ENCODE results near the gene TMEM9B.
"Not testable (repeated sequence)": the region's sequence is repeated elsewhere in the genome, so short reads cannot be mapped to it uniquely, and the experiment has no call there.

TMEM9B gene

DNA sequence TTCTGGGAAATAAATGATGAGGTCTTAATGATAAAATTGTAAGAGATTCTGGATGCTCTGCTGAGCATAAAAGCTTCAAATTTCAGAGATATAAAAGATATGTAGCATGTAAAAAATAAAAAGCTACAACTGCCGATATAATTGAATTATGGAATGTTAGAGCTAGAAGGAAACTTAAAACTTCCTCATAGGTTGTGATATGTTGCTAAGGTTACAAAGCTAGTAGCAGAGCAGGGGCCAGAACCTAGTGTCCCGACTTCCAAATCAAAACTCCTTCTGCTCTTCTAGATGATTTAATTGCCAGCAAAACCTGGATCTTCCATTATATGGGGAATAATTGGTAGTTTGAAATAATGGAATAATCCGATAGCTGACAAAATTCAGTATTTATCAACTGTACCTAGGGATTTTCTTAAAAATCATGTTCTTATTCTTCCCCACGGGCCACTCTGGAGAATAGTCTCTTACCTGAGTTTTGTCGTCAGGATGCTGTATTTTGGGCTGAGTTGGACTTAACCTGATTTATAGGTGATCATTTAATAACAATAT is 21.6 kb downstream of the TMEM9B start, which contains the start of gene ASCL3:
Gene ASCL3, minus strand, starts transcription at position 499 of the 549 bp plus-strand sequence. CDS start 4,855 bp downstream, outside the sequence.
- Histone ChIP-seq H3K4me1 (ENCODE audit: control insufficient read depth, insufficient read depth, low read length) (no peaks in the 10 kb centered on the region), H3K9ac (ENCODE audit: low read length) (no peak within 1 kb of the TSS), H3K4me3 (ENCODE audit: low read depth, low read length) (no peak within 1 kb of the TSS), H3K27me3 (ENCODE audit: control insufficient read depth, insufficient read depth, low read length) (no peaks in the 10 kb centered on the region), H3K9me3 (ENCODE audit: control insufficient read depth, insufficient read depth, low read depth, low read length) (no peaks in the 10 kb centered on the region), H3K36me3 (ENCODE audit: control insufficient read depth, insufficient read depth, low read length) (no peaks in the 10 kb centered on the region), H3K27ac (ENCODE audit: low read depth, low read length) (no peak within 1 kb of the TSS)

- Histone ChIP-seq H3K36me3 (ENCODE audit: control insufficient read depth, insufficient read depth, low read length) (no peaks in the 10 kb centered on the region), H3K4me3 (ENCODE audit: low read depth, low read length) (no peak overlapping the region), H3K9me3 (ENCODE audit: control insufficient read depth, insufficient read depth, low read depth, low read length) (no peaks in the 10 kb centered on the region), H3K4me1 (ENCODE audit: control insufficient read depth, insufficient read depth, low read length) (no peaks in the 10 kb centered on the region), H3K9ac (ENCODE audit: low read length) (no peak overlapping the region), H3K27me3 (ENCODE audit: control insufficient read depth, insufficient read depth, low read length) (no peaks in the 10 kb centered on the region), H3K27ac (ENCODE audit: low read depth, low read length) (no peak overlapping the region)
Observed at GRCh38 chr11:8941341-8942103, 22.7 kb downstream of the TMEM9B start.

- H3K4me1 ChIP-seq (ENCODE audit: control insufficient read depth, insufficient read depth, low read length) = peaks cover 19% of the 10 kb centered on the region
- H3K9ac ChIP-seq (ENCODE audit: low read length) = no peak overlapping the region
- H3K27me3 ChIP-seq (ENCODE audit: control insufficient read depth, insufficient read depth, low read length) = no peaks in the 10 kb centered on the region
- H3K4me3 ChIP-seq (ENCODE audit: low read depth, low read length) = no peak overlapping the region
- H3K9me3 ChIP-seq (ENCODE audit: control insufficient read depth, insufficient read depth, low read depth, low read length) = no peaks in the 10 kb centered on the region
- no peaks in the 10 kb centered on the region for H3K36me3 ChIP-seq (ENCODE audit: control insufficient read depth, insufficient read depth, low read length)
- no peak overlapping the region for H3K27ac ChIP-seq (ENCODE audit: low read depth, low read length)
Observed at GRCh38 chr11:8937659-8938058, 26.6 kb downstream of the TMEM9B start.

GRCh38 chr11:8937159-8937558 is 27.1 kb downstream of the TMEM9B start:
- Histone ChIP-seq H3K36me3 (ENCODE audit: control insufficient read depth, insufficient read depth, low read length) (no peaks in the 10 kb centered on the region), H3K9me3 (ENCODE audit: control insufficient read depth, insufficient read depth, low read depth, low read length) (no peaks in the 10 kb centered on the region), H3K9ac (ENCODE audit: low read length) (no peak overlapping the region), H3K27ac (ENCODE audit: low read depth, low read length) (no peak overlapping the region), H3K4me1 (ENCODE audit: control insufficient read depth, insufficient read depth, low read length) (peaks cover 24% of the 10 kb centered on the region), H3K4me3 (ENCODE audit: low read depth, low read length) (no peak overlapping the region), H3K27me3 (ENCODE audit: control insufficient read depth, insufficient read depth, low read length) (no peaks in the 10 kb centered on the region)

DNA sequence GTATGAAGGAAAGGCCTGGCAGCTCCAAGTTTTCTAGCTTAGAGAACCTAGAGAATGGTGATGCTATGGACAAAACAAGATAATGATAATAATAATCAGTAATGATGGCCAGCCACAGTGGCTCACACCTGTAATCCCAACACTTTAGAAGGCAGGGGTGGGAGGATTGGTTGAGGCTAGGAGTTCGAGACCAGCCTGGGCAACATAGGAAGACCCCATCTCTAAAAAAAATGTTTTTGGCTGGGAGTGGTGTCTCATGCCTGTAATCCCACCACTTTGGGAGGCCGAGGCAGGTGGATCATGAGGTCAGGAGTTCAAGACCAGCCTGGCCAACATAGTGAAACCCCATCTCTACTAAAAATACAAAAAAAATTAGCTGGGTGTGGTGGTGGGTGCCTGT is 28.5 kb downstream of the TMEM9B start:
- not testable (repeated sequence) for H3K36me3 ChIP-seq (ENCODE audit: control insufficient read depth, insufficient read depth, low read length); H3K9ac ChIP-seq (ENCODE audit: low read length); H3K27me3 ChIP-seq (ENCODE audit: control insufficient read depth, insufficient read depth, low read length); H3K27ac ChIP-seq (ENCODE audit: low read depth, low read length); H3K4me3 ChIP-seq (ENCODE audit: low read depth, low read length); H3K9me3 ChIP-seq (ENCODE audit: control insufficient read depth, insufficient read depth, low read depth, low read length)
- peaks cover 29% of the 10 kb centered on the region for H3K4me1 ChIP-seq (ENCODE audit: control insufficient read depth, insufficient read depth, low read length)

DNA sequence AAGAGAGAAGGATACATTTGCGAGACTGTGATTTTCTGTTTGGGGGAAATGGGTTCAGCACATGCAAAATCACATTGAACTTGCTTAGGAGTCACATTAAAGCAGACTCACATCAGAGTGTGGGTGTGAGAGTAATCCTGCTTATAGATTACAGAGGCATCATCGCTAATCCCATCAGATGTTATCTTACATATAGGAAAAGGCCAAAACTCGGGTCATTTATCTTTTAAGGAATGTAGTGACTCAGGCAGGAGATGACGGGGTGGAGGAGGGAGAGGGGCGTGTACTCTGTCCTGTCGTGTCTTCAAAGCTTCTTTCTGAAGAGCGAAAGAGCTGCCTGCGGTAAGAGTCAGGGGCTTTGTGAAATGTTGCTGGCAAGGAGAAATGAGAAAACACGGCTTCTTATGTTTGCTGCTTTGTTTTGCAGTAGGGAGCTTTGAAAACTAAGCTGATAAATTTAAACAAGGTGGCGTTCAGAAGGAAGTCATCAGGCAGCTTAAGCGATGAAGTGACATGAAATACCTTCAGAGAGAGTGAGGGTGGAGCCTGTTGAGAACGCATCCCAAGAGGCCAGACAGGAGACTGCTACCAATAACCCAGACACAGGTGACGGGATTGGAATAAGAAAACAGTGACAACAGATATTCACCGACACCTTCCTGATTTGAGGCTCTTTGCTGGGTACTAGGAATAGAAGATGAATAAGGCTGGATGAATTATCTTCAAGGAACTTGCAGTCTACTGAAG is 29.3 kb downstream of the TMEM9B start:
- H3K27me3 ChIP-seq (ENCODE audit: control insufficient read depth, insufficient read depth, low read length) = no peaks in the 10 kb centered on the region
- no peak overlapping the region; the same call in 1 of the 2 replicates for H3K4me3 ChIP-seq (ENCODE audit: low read depth, low read length)
- H3K9me3 ChIP-seq (ENCODE audit: control insufficient read depth, insufficient read depth, low read depth, low read length) = no peaks in the 10 kb centered on the region
- H3K4me1 ChIP-seq (ENCODE audit: control insufficient read depth, insufficient read depth, low read length) = peaks cover 33% of the 10 kb centered on the region
- H3K36me3 ChIP-seq (ENCODE audit: control insufficient read depth, insufficient read depth, low read length) = no peaks in the 10 kb centered on the region
- no peak overlapping the region; the same call in 1 of the 2 replicates for H3K27ac ChIP-seq (ENCODE audit: low read depth, low read length)
- no peak overlapping the region for H3K9ac ChIP-seq (ENCODE audit: low read length)

DNA sequence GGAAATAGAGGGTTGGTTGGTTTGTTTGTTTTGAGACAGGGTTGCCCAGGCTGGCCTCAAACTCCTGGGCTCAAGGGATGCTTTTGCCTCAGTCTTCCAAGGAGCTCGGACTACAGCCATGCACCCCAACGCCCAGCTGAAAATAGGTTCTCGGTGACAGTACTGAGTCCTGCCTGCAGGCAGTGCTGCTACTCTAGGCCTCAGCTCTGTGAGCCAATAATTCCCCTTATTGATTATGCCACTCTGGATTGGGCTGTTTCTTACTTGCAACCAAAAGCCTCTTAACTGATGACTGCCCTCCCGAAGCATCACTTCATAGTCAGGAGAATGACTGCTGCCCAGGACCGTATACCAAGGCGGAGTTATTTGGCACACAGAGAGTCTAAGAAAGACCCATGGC is 30.3 kb downstream of the TMEM9B start:
- H3K9me3 ChIP-seq (ENCODE audit: control insufficient read depth, insufficient read depth, low read depth, low read length) = no peaks in the 10 kb centered on the region
- no peaks in the 10 kb centered on the region for H3K36me3 ChIP-seq (ENCODE audit: control insufficient read depth, insufficient read depth, low read length)
- H3K9ac ChIP-seq (ENCODE audit: low read length) = no peak overlapping the region
- no peaks in the 10 kb centered on the region for H3K27me3 ChIP-seq (ENCODE audit: control insufficient read depth, insufficient read depth, low read length)
- H3K4me3 ChIP-seq (ENCODE audit: low read depth, low read length) = no peak overlapping the region
- H3K27ac ChIP-seq (ENCODE audit: low read depth, low read length) = no peak overlapping the region
- H3K4me1 ChIP-seq (ENCODE audit: control insufficient read depth, insufficient read depth, low read length) = peaks cover 33% of the 10 kb centered on the region

DNA sequence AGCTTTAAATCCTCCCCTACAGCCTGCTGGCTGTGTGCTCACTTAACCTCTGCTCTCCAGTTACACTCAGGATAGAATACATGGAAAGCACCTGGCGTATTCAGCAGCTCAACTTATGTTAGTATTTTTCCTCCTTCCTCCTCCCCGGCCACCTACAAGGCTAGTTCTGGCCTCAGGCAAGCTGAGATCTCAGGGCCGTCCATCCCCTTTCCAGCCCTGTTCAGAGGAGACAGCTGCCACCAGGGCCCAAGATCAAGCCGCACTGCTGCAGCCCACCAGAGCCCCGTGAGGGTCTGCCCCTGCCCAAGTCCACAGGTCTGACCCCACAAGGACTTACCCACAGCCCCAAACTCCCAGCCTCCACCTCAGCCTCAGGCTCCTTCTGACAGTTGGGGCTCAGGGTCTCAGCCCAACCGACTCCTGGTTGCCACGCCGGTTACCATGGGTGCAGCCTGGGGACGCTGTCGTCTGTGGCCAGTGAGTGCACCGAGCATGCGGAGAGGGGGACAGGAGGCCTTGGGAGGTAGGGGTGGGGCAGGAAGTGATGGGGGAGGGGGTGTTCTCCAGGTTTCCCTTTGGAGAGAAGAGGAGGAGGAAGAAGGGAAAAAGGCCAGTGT is 31.6 kb downstream of the TMEM9B start, which contains the start of gene C11orf16:
Gene C11orf16, minus strand, starts transcription at position 384 of the 617 bp plus-strand sequence. CDS start 639 bp downstream, outside the sequence.
- Histone ChIP-seq H3K36me3 (ENCODE audit: control insufficient read depth, insufficient read depth, low read length) (no peaks in the 10 kb centered on the region; the same call in 1 of the 2 replicates), H3K9ac (ENCODE audit: low read length) (peak within 1 kb of the TSS; percentile 11), H3K27ac (ENCODE audit: low read depth, low read length) (no peak within 1 kb of the TSS), H3K27me3 (ENCODE audit: control insufficient read depth, insufficient read depth, low read length) (no peaks in the 10 kb centered on the region), H3K9me3 (ENCODE audit: control insufficient read depth, insufficient read depth, low read depth, low read length) (no peaks in the 10 kb centered on the region), H3K4me1 (ENCODE audit: control insufficient read depth, insufficient read depth, low read length) (peaks cover 33% of the 10 kb centered on the region), H3K4me3 (ENCODE audit: low read depth, low read length) (no peak within 1 kb of the TSS)

DNA sequence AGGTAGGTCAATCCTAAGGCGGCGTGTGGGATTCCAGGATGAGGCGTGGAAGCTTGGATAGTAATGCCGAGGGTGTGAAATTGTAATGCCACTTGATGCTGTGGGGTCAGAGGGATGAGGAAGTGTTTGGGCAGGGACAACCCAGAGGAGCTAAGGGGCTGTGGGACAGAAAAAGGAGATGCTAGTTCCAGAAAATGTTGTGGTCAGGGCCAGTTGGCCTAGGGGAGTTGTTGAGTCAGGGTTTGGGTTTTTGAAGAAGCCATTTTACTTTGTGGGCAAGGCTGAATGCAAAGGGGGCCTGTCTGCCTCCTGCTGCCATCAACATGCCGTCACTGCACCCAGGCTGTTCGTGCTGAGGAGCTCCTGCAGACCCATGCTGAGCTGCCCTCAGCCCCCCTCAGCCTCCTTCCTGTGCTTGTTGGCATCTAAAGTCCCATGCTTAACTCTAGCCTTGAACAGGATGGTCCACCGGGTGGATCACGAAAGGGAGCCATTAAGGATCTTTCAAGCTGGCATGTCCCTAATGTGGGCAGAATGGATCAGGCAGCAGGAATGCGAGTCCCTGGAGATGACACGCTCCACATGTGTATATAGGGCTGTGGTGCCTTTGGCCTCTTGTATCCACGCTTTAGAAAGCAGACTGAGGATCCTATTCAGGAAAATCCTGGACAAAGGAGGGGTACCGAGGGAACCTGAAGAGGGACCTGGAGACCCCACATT is 33.6 kb downstream of the TMEM9B start:
- Histone ChIP-seq H3K9me3 (ENCODE audit: control insufficient read depth, insufficient read depth, low read depth, low read length) (no peaks in the 10 kb centered on the region), H3K4me1 (ENCODE audit: control insufficient read depth, insufficient read depth, low read length) (peaks cover 33% of the 10 kb centered on the region), H3K9ac (ENCODE audit: low read length) (no peak overlapping the region), H3K27ac (ENCODE audit: low read depth, low read length) (no peak overlapping the region), H3K4me3 (ENCODE audit: low read depth, low read length) (no peak overlapping the region), H3K27me3 (ENCODE audit: control insufficient read depth, insufficient read depth, low read length) (no peaks in the 10 kb centered on the region), H3K36me3 (ENCODE audit: control insufficient read depth, insufficient read depth, low read length) (peaks cover under 1% of the 10 kb centered on the region; the same call in 1 of the 2 replicates)

GRCh38 chr11:8928981-8929615 is 35.1 kb downstream of the TMEM9B start:
- Histone ChIP-seq H3K36me3 (ENCODE audit: control insufficient read depth, insufficient read depth, low read length) (peaks cover 12% of the 10 kb centered on the region), H3K4me1 (ENCODE audit: control insufficient read depth, insufficient read depth, low read length) (peaks cover 23% of the 10 kb centered on the region), H3K27ac (ENCODE audit: low read depth, low read length) (no peak overlapping the region), H3K4me3 (ENCODE audit: low read depth, low read length) (no peak overlapping the region), H3K9me3 (ENCODE audit: control insufficient read depth, insufficient read depth, low read depth, low read length) (no peaks in the 10 kb centered on the region), H3K9ac (ENCODE audit: low read length) (no peak overlapping the region), H3K27me3 (ENCODE audit: control insufficient read depth, insufficient read depth, low read length) (no peaks in the 10 kb centered on the region)

Data from HUES6 (cell line).